T-cell (primary cell): ENCODE results near the gene CTCFL. TPM values are rescaled to one million over a fixed set of nuclear protein-coding genes. Genes with fewer than 3 reads are reported as not detected.
A peak's percentile ranks its signal among the peaks of the same experiment; 100 is the strongest.

Experiments
- ATAC-seq, 4 experiments: fragments of 200-7000 bp in 3 of 4; fragments of 150-1000 bp in 1 of 4; cut with Tn5 transposase; replicated peaks in 1 of 4; 1 replicate in 3 of 4; 2 replicates in 1 of 4; pipeline ENCODE4 v1.10.0; 2021; ENCODE audit warnings: moderate library complexity in 3 of 4, mild to moderate bottlenecking in 2 of 4, moderate number of reproducible peaks in 1 of 4
- CTCF ChIA-PET, 2 donors: fragments of 300-600 bp; sonication (Branson Sonifier 250); formaldehyde crosslinking; loops; one replicate each; lab custom pipeline; 2022; ENCODE audit warnings: antibody characterized with exemption in 2 of 2; lab: Charles Lee
- POLR2A ChIA-PET, 2 donors: fragments of 300-600 bp; sonication (Branson Sonifier 250); formaldehyde crosslinking; loops; one replicate each; lab custom pipeline; 2022; ENCODE audit warnings: antibody characterized with exemption in 2 of 2; lab: Charles Lee
- DNase-seq, 35 experiments: peaks; one replicate each; pipeline versions ENCODE4 v3.0.0 to v3.0.0-alpha.2; 2013 to 2023
- H3K27ac ChIP-seq: one replicate; pipeline ENCODE4 v1.5.1; 2013; ENCODE audit warnings: low read length
- H3K27me3 ChIP-seq, 2 experiments: replicated peaks in 1 of 2; 1 replicate in 1 of 2; 2 replicates in 1 of 2; pipeline versions ENCODE4 v1.6.1 to v1.7.0; 2013; ENCODE audit warnings: low read length in 1 of 2, mixed read lengths in 1 of 2; ENCODE audit not compliant: control insufficient read depth in 2 of 2, insufficient read depth in 2 of 2; ENCODE audit errors: extremely low read depth in 1 of 2
- H3K36me3 ChIP-seq, 2 donors: 1 replicate in 1 of 2; 2 replicates in 1 of 2; pipeline versions ENCODE4 v1.6.1 to v1.7.0; 2013; ENCODE audit warnings: low read length in 1 of 2; ENCODE audit not compliant: control insufficient read depth in 2 of 2, insufficient read depth in 1 of 2; ENCODE audit errors: extremely low read depth in 1 of 2
- H3K4me1 ChIP-seq, 2 experiments: 1 replicate in 1 of 2; 2 replicates in 1 of 2; pipeline versions ENCODE4 v1.6.1 to v1.7.0; 2013; ENCODE audit warnings: low read length in 2 of 2, mixed read lengths in 1 of 2; ENCODE audit not compliant: insufficient read depth in 2 of 2, control insufficient read depth in 1 of 2; ENCODE audit errors: extremely low read depth in 1 of 2
- H3K4me3 ChIP-seq, 2 donors: 1 replicate in 1 of 2; 2 replicates in 1 of 2; pipeline versions ENCODE4 v1.5.1 to v1.7.0; 2013; ENCODE audit warnings: mild to moderate bottlenecking in 2 of 2, low read length in 1 of 2, moderate library complexity in 1 of 2; ENCODE audit not compliant: control insufficient read depth in 1 of 2; ENCODE audit errors: extremely low read depth in 1 of 2
- H3K9me3 ChIP-seq: 2 replicates; pipeline ENCODE4 v1.7.0; 2013
- H3K27ac Mint-ChIP-seq, 2 donors: one replicate each; pipeline ENCODE4 v1.8.0; 2020 to 2021; ENCODE audit warnings: mild to moderate bottlenecking in 2 of 2, mixed read lengths in 2 of 2
- H3K27me3 Mint-ChIP-seq, 2 donors: one replicate each; pipeline ENCODE4 v1.8.0; 2021 to 2022; ENCODE audit warnings: mixed read lengths in 2 of 2
- H3K36me3 Mint-ChIP-seq: one replicate; pipeline ENCODE4 v1.8.0; 2021; ENCODE audit warnings: mixed read lengths
- H3K4me1 Mint-ChIP-seq, 3 donors: one replicate each; pipeline ENCODE4 v1.8.0; 2020 to 2022; ENCODE audit warnings: mixed read lengths in 3 of 3, mild to moderate bottlenecking in 1 of 3
- H3K4me3 Mint-ChIP-seq, 3 donors: one replicate each; pipeline ENCODE4 v1.8.0; 2020 to 2022; ENCODE audit warnings: mild to moderate bottlenecking in 3 of 3, mixed read lengths in 3 of 3, moderate library complexity in 3 of 3
- H3K9me3 Mint-ChIP-seq, 3 donors: one replicate each; pipeline ENCODE4 v1.8.0; 2020 to 2022; ENCODE audit warnings: mixed read lengths in 3 of 3
- whole genome bisulfite sequencing: methylation state at CpG from one replicate; pipeline ENCODE4 v1.1.5; 2013; ENCODE audit warnings: missing lambda C conversion rate; ENCODE audit not compliant: insufficient coverage; 5-methylcytosine and 5-hydroxymethylcytosine counted together
- total RNA-seq, 35 experiments: library from RNA in 6 of 35; stranded (reverse) in 6 of 35; fragments of 120-200 nt in 1 of 35; gene quantifications; one replicate each; pipeline versions ENCODE4 v1.2.1 to v1.2.4 and lab custom pipeline; 2013 to 2026

The CTCFL gene
- total RNA-seq, 5 donors from 2014 or later (not counting 1 experiment from before 2014, with no cell fraction given) = 0.15 to 0.25 TPM; not detected in 3

DNA sequence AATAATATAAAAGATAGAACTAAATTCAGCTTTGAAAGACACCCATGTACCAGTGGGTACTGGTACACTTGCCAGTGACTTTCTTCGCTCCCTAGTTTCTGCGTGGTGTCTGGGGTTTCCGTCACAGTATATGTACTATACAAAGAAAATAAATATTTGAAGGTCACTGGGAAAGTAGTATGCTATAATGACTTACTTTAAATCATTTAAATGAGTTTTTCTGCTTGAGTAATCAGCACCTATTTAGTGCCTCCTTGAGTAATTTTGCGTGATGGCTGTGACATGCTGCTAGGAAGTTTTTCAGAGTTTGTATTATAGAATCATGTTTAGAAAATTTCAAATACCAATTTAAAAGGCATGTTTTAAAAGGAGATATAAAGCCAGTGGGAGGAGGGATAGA is 3.2 kb upstream of the CTCFL start:
- ChIA-PET CTCF (no interaction called here), POLR2A (no interaction called here)
- H3K4me1 Mint-ChIP-seq = peaks cover under 1 to 8% (median 2%) of the 10 kb centered on the region in 3 donors
- DNase-seq (no peak), ATAC-seq (no peak)
- Histone ChIP-seq H3K9me3 (no peaks in the 10 kb centered on the region), H3K4me3 (no peak overlapping the region), H3K4me1 (no peaks in the 10 kb centered on the region), H3K36me3 (no peaks in the 10 kb centered on the region), H3K27me3 (peaks cover 2 to 8% of the 10 kb centered on the region in 2 experiments), H3K27ac (no peak overlapping the region)
- no peak overlapping the region for H3K27ac Mint-ChIP-seq
- no CpG with 5 or more reads among the region's 4 CpGs for WGBS
- H3K36me3 Mint-ChIP-seq = no peaks in the 10 kb centered on the region
- H3K9me3 Mint-ChIP-seq = no peaks in the 10 kb centered on the region
- H3K27me3 Mint-ChIP-seq = peaks cover 1 to 4% of the 10 kb centered on the region in 2 donors
- H3K4me3 Mint-ChIP-seq = no peak overlapping the region

DNA sequence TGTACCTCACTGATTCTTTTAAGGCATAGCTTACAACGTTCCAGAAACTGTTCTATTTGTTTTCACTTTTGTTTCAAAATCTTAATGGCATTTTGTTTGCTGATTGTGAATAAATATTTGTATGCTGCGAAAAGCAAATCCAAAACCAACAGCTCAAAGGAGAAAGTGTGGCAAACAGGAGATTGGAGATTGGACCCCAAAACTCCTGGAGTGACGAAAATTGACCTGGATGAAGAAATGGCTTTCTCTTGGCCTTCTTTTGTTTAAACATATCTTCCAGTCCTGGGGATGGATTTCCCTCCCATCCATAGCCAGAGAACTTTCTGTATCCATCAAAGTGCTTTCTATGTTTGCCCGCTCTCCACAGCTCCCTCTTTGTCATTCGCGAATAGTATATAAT is 2.8 kb upstream of the CTCFL start:
- POLR2A ChIA-PET = no interaction called here
- ATAC-seq = no peak
- no peak for DNase-seq

DNA sequence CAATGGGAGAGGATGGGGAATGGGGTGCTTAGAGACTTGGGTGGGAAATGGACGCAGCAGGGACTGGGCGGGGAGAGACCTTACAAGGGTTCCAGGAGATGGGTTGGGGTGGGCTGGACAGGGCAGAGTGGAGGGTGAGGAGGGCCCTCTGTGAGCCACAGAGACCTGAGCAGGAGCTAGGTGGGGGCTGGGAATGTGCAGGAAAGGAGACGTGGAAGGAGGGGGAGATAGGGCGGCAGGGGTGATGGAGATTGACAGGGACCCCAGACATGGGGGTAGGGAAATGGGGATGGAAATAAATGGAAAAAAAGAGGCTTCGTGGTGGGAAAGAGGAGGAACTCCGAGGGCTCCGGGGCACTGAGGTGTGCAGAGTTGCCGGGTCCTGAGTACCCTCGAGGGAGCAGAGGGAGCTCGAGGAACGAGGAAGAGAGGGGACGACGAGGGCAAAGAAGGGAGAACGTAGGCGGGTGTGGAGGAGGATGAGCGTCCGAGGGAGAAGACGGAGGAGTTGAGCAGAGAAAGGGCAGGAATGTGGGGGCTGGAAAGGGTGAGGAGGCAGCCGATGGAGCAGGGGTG is 2.0 kb upstream of the CTCFL start:
- Histone ChIP-seq H3K9me3 (no peaks in the 10 kb centered on the region), H3K4me1 (no peaks in the 10 kb centered on the region), H3K27me3 (peaks cover 2 to 8% of the 10 kb centered on the region in 2 experiments), H3K36me3 (no peaks in the 10 kb centered on the region), H3K27ac (no peak overlapping the region), H3K4me3 (no peak overlapping the region)
- ATAC-seq (no peak), DNase-seq (no peak)
- Mint-ChIP-seq H3K4me3 (no peak overlapping the region), H3K27ac (no peak overlapping the region), H3K4me1 (peaks cover 8 to 16% (median 11%) of the 10 kb centered on the region in 3 donors), H3K36me3 (no peaks in the 10 kb centered on the region), H3K27me3 (peaks cover 0 to 4% of the 10 kb centered on the region in 2 donors), H3K9me3 (no peaks in the 10 kb centered on the region)
- CTCF ChIA-PET = no interaction called here
- POLR2A ChIA-PET = no interaction called here
- WGBS = 72% methylated on average over 19 of the region's 19 CpGs

More for the DNA sequence above, 2.8 kb upstream of the CTCFL start:
- Mint-ChIP-seq H3K27me3 (peaks cover 1 to 4% of the 10 kb centered on the region in 2 donors), H3K9me3 (no peaks in the 10 kb centered on the region), H3K4me3 (no peak overlapping the region), H3K4me1 (peaks cover 4 to 12% (median 6%) of the 10 kb centered on the region in 3 donors), H3K36me3 (no peaks in the 10 kb centered on the region), H3K27ac (no peak overlapping the region)
- no CpG with 5 or more reads among the region's 6 CpGs for WGBS
- H3K4me1 ChIP-seq = no peaks in the 10 kb centered on the region
- CTCF ChIA-PET = no interaction called here
- no peak overlapping the region for H3K27ac ChIP-seq
- peaks cover 2 to 8% of the 10 kb centered on the region in 2 experiments for H3K27me3 ChIP-seq
- H3K9me3 ChIP-seq = no peaks in the 10 kb centered on the region
- no peak overlapping the region for H3K4me3 ChIP-seq
- H3K36me3 ChIP-seq = no peaks in the 10 kb centered on the region

DNA sequence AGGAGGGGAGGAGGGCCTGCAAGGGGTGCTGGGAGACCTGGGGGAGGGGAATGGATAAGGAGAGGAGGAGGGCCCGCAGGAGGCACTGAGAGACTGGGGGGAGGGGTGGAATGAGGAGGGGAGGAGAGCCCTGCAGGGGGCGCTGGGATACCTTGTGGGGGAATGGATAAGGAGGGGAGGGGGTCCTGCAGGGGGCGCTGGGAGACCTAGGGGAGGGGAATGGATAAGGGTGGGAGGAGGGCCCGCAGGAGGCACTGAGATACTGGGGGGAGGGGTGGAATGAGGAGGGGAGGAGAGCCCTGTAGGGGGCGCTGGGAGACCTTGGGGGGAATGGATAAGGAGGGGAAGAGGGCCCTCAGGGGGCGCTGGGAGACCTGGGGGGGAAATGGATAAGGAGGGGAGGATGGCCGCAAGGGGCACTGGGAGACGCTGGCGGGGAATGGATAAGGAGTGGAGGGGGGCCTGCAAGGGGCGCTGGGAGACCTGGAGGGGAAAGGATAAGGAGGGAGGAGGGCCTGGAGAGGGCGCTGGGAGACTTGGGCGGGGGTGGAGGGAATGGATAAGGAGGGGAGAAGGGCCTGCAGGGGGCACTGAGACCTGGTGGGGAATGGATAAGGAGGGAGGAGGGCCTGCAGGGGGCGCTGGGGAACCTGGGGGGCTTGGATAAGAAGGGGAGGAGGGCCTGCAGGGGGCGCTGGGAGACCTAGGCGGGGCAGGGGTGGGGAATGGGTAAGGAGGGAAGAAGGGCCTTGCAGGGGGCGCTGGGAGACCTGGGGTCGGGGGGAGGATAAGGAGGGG is 1.3 kb upstream of the CTCFL start:
- 72% methylated on average over 12 of the region's 17 CpGs for WGBS
- peaks cover 0 to 8% of the 10 kb centered on the region in 2 experiments for H3K27me3 ChIP-seq
- H3K36me3 ChIP-seq = no peaks in the 10 kb centered on the region
- peak in 5 of 35 experiments; percentile 4 to 10 (median 8) for DNase-seq
- Mint-ChIP-seq H3K4me1 (peaks cover 8 to 16% (median 11%) of the 10 kb centered on the region in 3 donors), H3K27ac (no peak overlapping the region), H3K9me3 (no peaks in the 10 kb centered on the region), H3K27me3 (peaks cover 0 to 3% of the 10 kb centered on the region in 2 donors), H3K36me3 (no peaks in the 10 kb centered on the region), H3K4me3 (no peak overlapping the region)
- no peak overlapping the region for H3K27ac ChIP-seq
- no peak overlapping the region for H3K4me3 ChIP-seq
- no peak for ATAC-seq
- CTCF ChIA-PET = no interaction called here
- POLR2A ChIA-PET = no interaction called here
- H3K9me3 ChIP-seq = no peaks in the 10 kb centered on the region
- no peaks in the 10 kb centered on the region for H3K4me1 ChIP-seq

DNA sequence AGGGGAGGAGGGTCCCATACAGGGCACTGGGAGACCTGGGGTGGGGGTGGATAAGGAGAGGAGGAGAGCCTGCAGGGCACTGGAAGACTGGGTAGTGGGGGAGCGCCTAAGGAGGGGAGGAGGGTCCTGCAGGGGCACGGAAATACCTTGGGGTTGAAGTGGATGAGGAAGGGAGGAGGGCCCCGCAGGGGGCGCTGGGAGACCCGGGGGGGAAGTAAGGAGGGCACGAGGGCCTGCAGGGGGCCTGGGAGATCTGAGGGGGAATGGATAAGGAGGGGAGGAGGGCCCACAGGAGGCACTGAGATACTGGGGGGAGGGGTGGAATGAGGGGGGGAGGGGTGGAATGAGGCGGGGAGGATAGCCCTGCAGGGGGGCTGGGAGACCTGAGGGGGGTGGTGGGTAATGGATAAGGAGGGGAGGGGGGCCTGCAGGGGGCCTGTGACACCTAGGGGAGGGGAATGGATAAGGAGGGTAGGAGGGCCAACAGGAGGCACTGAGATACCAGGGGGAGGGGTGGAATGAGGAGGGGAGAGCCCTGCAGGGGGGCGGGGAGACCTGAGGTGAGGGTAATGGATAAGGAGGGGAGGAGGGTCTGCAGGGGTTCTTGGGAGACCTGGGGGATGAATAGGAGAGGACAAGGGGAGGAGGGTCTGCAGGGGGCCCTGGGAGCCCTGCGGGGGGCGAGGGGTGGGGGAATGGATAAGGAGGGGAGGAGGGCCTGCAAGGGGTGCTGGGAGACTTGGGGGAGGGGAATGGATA is 567 bp upstream of the CTCFL start:
- Mint-ChIP-seq H3K4me3 (no peak overlapping the region), H3K27me3 (no peaks in the 10 kb centered on the region), H3K36me3 (no peaks in the 10 kb centered on the region), H3K27ac (no peak overlapping the region), H3K9me3 (no peaks in the 10 kb centered on the region), H3K4me1 (peaks cover 8 to 16% (median 11%) of the 10 kb centered on the region in 3 donors)
- no peaks in the 10 kb centered on the region for H3K4me1 ChIP-seq
- H3K4me3 ChIP-seq = no peak overlapping the region
- WGBS = 100% methylated on average over 2 of the region's 10 CpGs
- peaks cover 0 to 8% of the 10 kb centered on the region in 2 experiments for H3K27me3 ChIP-seq
- H3K9me3 ChIP-seq = no peaks in the 10 kb centered on the region
- DNase-seq = no peak
- ChIA-PET CTCF (no interaction called here), POLR2A (no interaction called here)
- ATAC-seq = no peak
- H3K27ac ChIP-seq = no peak overlapping the region
- H3K36me3 ChIP-seq = no peaks in the 10 kb centered on the region

DNA sequence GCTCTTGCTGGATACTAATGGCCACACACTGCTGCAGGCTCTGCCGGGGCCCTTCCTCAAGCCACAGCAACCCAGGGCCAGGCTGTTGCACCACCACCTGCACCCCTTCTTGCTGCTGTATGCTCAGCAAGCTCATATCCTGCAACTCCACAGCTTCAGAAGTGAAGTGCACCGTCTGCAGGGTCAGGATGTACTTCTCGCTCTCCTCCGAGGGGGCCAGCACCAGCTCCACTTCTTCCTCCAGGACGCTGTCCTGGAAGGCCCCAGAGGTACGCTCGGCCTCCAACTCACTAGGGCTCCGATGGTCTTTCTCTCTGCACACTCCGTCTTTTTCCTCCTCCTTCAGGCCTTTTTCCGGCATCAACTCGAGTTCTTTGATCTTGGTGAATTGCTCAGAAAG is 1.2 kb downstream of the CTCFL start:
- Mint-ChIP-seq H3K36me3 (no peaks in the 10 kb centered on the region), H3K27me3 (no peaks in the 10 kb centered on the region), H3K27ac (no peak overlapping the region), H3K4me1 (peaks cover 8 to 16% (median 11%) of the 10 kb centered on the region in 3 donors), H3K9me3 (no peaks in the 10 kb centered on the region), H3K4me3 (no peak overlapping the region)
- ChIA-PET POLR2A (no interaction called here), CTCF (no interaction called here)
- ATAC-seq = no peak
- Histone ChIP-seq H3K36me3 (no peaks in the 10 kb centered on the region), H3K9me3 (no peaks in the 10 kb centered on the region), H3K27me3 (peaks cover 0 to 8% of the 10 kb centered on the region in 2 experiments), H3K4me3 (no peak overlapping the region), H3K4me1 (no peaks in the 10 kb centered on the region), H3K27ac (no peak overlapping the region)
- no peak for DNase-seq
- 97% methylated on average over 9 of the region's 11 CpGs for WGBS
